Liver (tissue), 9 donors: ENCODE measurements around the gene XAB2. TPM values are rescaled to one million over a fixed set of nuclear protein-coding genes. Genes with fewer than 3 reads are reported as not detected.

Experiments
- DNase-seq: peaks from one replicate; pipeline ENCODE4 v3.0.0-alpha.2; 2017; ENCODE audit warnings: low spot score
- H3K27ac ChIP-seq, 2 donors: one replicate each; pipeline ENCODE4 v1.7.0; 2013; ENCODE audit warnings: inconsistent platforms in 2 of 2, low read length in 2 of 2, control low read depth in 1 of 2, low read depth in 1 of 2, mild to moderate bottlenecking in 1 of 2
- H3K27me3 ChIP-seq, 4 donors: one replicate each; pipeline versions ENCODE4 v1.6.1 to v1.7.0; 2013; ENCODE audit warnings: low read length in 3 of 4, inconsistent platforms in 1 of 4, mild to moderate bottlenecking in 1 of 4, moderate library complexity in 1 of 4; ENCODE audit not compliant: control insufficient read depth in 4 of 4, insufficient read depth in 4 of 4
- H3K36me3 ChIP-seq, 4 donors: one replicate each; pipeline versions ENCODE4 v1.6.1 to v1.7.0; 2013; ENCODE audit warnings: low read length in 3 of 4, mild to moderate bottlenecking in 3 of 4, low read depth in 1 of 4, moderate library complexity in 1 of 4; ENCODE audit not compliant: control insufficient read depth in 4 of 4, insufficient read depth in 3 of 4
- H3K4me1 ChIP-seq, 4 donors: one replicate each; pipeline versions ENCODE4 v1.6.1 to v1.7.0; 2013; ENCODE audit warnings: low read length in 3 of 4, mild to moderate bottlenecking in 3 of 4, moderate library complexity in 1 of 4; ENCODE audit not compliant: control insufficient read depth in 4 of 4, insufficient read depth in 4 of 4
- H3K4me3 ChIP-seq, 3 donors: one replicate each; pipeline versions ENCODE4 v1.6.1 to v1.7.0; 2013; ENCODE audit warnings: low read length in 3 of 3, control low read depth in 1 of 3, low read depth in 1 of 3, mild to moderate bottlenecking in 1 of 3
- H3K9ac ChIP-seq, 2 donors: one replicate each; pipeline ENCODE4 v1.7.0; 2013; ENCODE audit warnings: low read length in 2 of 2, mild to moderate bottlenecking in 2 of 2, moderate library complexity in 2 of 2, control low read depth in 1 of 2, low read depth in 1 of 2
- H3K9me3 ChIP-seq, 4 donors: one replicate each; pipeline versions ENCODE4 v1.6.1 to v1.7.0; 2013; ENCODE audit warnings: low read length in 3 of 4; ENCODE audit not compliant: control insufficient read depth in 4 of 4
- EGR1 ChIP-seq, 2 donors: IDR thresholded peaks; 2 replicates each; pipeline ENCODE4 v1.6.1; 2016 to 2018; ENCODE audit warnings: antibody characterized with exemption in 2 of 2, low read depth in 2 of 2
- FOXA1 ChIP-seq: IDR thresholded peaks from 2 replicates; pipeline ENCODE4 v1.6.1; 2016; ENCODE audit warnings: antibody characterized with exemption
- FOXA2 ChIP-seq: IDR thresholded peaks from 2 replicates; pipeline ENCODE4 v1.6.1; 2016; ENCODE audit warnings: antibody characterized with exemption
- GABPA ChIP-seq, 2 donors: IDR thresholded peaks in 1 of 2; conservative IDR thresholded peaks in 1 of 2; 2 replicates each; pipeline ENCODE4 v1.6.1; 2016; ENCODE audit warnings: antibody characterized with exemption in 2 of 2, mild to moderate bottlenecking in 1 of 2, moderate library complexity in 1 of 2
- HNF4A ChIP-seq, 2 donors: conservative IDR thresholded peaks; 2 replicates each; pipeline ENCODE4 v1.6.1; 2016; ENCODE audit warnings: antibody characterized with exemption in 2 of 2, mild to moderate bottlenecking in 2 of 2
- HNF4G ChIP-seq: IDR thresholded peaks from 2 replicates; pipeline ENCODE4 v1.6.1; 2016; ENCODE audit warnings: antibody characterized with exemption
- JUND ChIP-seq, 2 donors: IDR thresholded peaks; 2 replicates each; pipeline ENCODE4 v1.6.1; 2016; ENCODE audit warnings: antibody characterized with exemption in 2 of 2
- NR2F2 ChIP-seq: IDR thresholded peaks from 2 replicates; pipeline ENCODE4 v1.6.1; 2016; ENCODE audit warnings: antibody characterized with exemption
- RAD21 ChIP-seq, 2 donors: IDR thresholded peaks; 2 replicates each; pipeline ENCODE4 v1.6.1; 2016; ENCODE audit warnings: antibody characterized with exemption in 2 of 2, mild to moderate bottlenecking in 2 of 2
- RXRA ChIP-seq, 2 donors: IDR thresholded peaks; 2 replicates each; pipeline ENCODE4 v1.6.1; 2017 to 2018; ENCODE audit warnings: antibody characterized with exemption in 2 of 2, mild to moderate bottlenecking in 1 of 2
- SP1 ChIP-seq: IDR thresholded peaks from 2 replicates; pipeline ENCODE4 v1.6.1; 2018; ENCODE audit warnings: antibody characterized with exemption, mild to moderate bottlenecking
- TAF1 ChIP-seq: conservative IDR thresholded peaks from 2 replicates; pipeline ENCODE4 v1.6.1; 2016; ENCODE audit warnings: antibody characterized with exemption, mild to moderate bottlenecking
- YY1 ChIP-seq: IDR thresholded peaks from 2 replicates; pipeline ENCODE4 v1.6.1; 2016; ENCODE audit warnings: antibody characterized with exemption, mild to moderate bottlenecking
- WGBS: extraction: QIAGEN DNeasy Blood & Tissue Kit; methylation state at CpG from one replicate; pipeline ENCODE4 v1.1.7; 2013; 5-methylcytosine and 5-hydroxymethylcytosine counted together
- polyA plus RNA-seq, 2 donors: library from polyadenylated mRNA; stranded (reverse) in 1 of 2; unstranded in 1 of 2; fragments of 200-250 nt in 1 of 2; fragments of >200 nt in 1 of 2; fragmentation: Nextera tagmentation in 1 of 2; extraction: Ambion mirVana in 1 of 2; gene quantifications; one replicate each; pipeline versions ENCODE4 v1.2.1 to v1.2.3, GENCODE V29; 2013 to 2015
- total RNA-seq, 2 donors: library from RNA; depleted of rRNA; stranded (reverse); fragments of >200 nt; gene quantifications; one replicate each; pipeline ENCODE4 v1.2.3, GENCODE V29; 2014
- TF ChIP-seq, protein P1 (sequence below): IDR thresholded peaks from 2 replicates; pipeline ENCODE4 v1.6.1; 2016; ENCODE audit warnings: antibody characterized with exemption
- TF ChIP-seq, protein P2 (sequence below): IDR thresholded peaks from 2 replicates; pipeline ENCODE4 v1.6.1; 2016; ENCODE audit warnings: antibody characterized with exemption, mild to moderate bottlenecking
- TF ChIP-seq, protein P3 (sequence below): fragments of 150-350 bp; IDR thresholded peaks from 2 replicates; pipeline ENCODE4 v1.5.1; 2017; ENCODE audit warnings: improper control_type of control experiment, low read depth, low read length; ENCODE audit not compliant: missing input control
- TF ChIP-seq, protein P4 (sequence below): IDR thresholded peaks from 2 replicates; pipeline ENCODE4 v1.6.1; 2016; ENCODE audit warnings: antibody characterized with exemption
- TF ChIP-seq, protein P5 (sequence below): IDR thresholded peaks from 2 replicates; pipeline ENCODE4 v1.6.1; 2016; ENCODE audit warnings: antibody characterized with exemption
- donor health status: healthy.
- donor health status: healthy.
- donor health status: healthy.
- donor health status: healthy.
- donor health status: healthy.

XAB2 gene
- total and polyA plus RNA-seq, 4 donors, result 5.1 to 21.3 (median 15.3) TPM

DNA sequence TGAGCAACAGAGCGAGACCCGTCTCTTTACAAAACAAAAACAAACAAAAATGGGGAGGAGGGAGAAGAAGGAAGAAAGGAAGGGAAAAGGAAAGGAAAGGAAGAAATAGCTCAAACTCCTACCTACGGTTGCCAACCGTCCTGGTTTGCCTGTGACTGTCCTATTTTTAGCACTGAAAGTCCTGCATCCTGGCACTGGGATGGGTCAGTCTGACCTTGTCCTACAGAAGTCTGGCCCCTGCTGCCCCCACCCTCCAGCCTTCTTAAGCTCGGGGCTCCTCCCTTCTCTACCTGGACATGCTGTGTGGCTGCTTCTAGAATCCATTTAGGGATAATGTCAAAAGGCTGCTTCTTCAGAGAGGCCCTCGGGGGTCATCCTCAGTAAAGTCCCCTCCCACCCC is 6.3 kb upstream of the XAB2 start:
- 62% methylated on average over 6 of the region's 6 CpGs for WGBS
- peaks cover 0 to 6% (median 0%) of the 10 kb centered on the region in 4 donors for H3K36me3 ChIP-seq
- no peaks in the 10 kb centered on the region for H3K9me3 ChIP-seq
- DNase-seq, result no peak
- no peaks in the 10 kb centered on the region for H3K27me3 ChIP-seq
- no peak overlapping the region for H3K4me3 ChIP-seq
- H3K9ac ChIP-seq, result peak overlapping the region in 1 of 2 donors; percentile 25
- peaks cover 3 to 29% (median 19%) of the 10 kb centered on the region in 4 donors for H3K4me1 ChIP-seq
- TF ChIP-seq, protein P1, sequence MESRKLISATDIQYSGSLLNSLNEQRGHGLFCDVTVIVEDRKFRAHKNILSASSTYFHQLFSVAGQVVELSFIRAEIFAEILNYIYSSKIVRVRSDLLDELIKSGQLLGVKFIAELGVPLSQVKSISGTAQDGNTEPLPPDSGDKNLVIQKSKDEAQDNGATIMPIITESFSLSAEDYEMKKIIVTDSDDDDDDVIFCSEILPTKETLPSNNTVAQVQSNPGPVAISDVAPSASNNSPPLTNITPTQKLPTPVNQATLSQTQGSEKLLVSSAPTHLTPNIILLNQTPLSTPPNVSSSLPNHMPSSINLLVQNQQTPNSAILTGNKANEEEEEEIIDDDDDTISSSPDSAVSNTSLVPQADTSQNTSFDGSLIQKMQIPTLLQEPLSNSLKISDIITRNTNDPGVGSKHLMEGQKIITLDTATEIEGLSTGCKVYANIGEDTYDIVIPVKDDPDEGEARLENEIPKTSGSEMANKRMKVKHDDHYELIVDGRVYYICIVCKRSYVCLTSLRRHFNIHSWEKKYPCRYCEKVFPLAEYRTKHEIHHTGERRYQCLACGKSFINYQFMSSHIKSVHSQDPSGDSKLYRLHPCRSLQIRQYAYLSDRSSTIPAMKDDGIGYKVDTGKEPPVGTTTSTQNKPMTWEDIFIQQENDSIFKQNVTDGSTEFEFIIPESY, result no peak
- TF ChIP-seq RAD21 (IDR thresholded peaks at IDR 0.05) (no peak), FOXA2 (no peak), YY1 (no peak), GABPA (IDR thresholded peaks at IDR 0.05 in 1 of 2, conservative IDR thresholded peaks at IDR 0.05 in 1 of 2) (no peak), TAF1 (no peak), RXRA (IDR thresholded peaks at IDR 0.05) (no peak), NR2F2 (no peak), SP1 (no peak), HNF4A (conservative IDR thresholded peaks at IDR 0.05) (no peak), HNF4G (no peak), JUND (IDR thresholded peaks at IDR 0.05) (no peak), FOXA1 (no peak), EGR1 (IDR thresholded peaks at IDR 0.05; ENCODE audit: low read depth in 2 of 2) (no peak)
- TF ChIP-seq, protein P2, sequence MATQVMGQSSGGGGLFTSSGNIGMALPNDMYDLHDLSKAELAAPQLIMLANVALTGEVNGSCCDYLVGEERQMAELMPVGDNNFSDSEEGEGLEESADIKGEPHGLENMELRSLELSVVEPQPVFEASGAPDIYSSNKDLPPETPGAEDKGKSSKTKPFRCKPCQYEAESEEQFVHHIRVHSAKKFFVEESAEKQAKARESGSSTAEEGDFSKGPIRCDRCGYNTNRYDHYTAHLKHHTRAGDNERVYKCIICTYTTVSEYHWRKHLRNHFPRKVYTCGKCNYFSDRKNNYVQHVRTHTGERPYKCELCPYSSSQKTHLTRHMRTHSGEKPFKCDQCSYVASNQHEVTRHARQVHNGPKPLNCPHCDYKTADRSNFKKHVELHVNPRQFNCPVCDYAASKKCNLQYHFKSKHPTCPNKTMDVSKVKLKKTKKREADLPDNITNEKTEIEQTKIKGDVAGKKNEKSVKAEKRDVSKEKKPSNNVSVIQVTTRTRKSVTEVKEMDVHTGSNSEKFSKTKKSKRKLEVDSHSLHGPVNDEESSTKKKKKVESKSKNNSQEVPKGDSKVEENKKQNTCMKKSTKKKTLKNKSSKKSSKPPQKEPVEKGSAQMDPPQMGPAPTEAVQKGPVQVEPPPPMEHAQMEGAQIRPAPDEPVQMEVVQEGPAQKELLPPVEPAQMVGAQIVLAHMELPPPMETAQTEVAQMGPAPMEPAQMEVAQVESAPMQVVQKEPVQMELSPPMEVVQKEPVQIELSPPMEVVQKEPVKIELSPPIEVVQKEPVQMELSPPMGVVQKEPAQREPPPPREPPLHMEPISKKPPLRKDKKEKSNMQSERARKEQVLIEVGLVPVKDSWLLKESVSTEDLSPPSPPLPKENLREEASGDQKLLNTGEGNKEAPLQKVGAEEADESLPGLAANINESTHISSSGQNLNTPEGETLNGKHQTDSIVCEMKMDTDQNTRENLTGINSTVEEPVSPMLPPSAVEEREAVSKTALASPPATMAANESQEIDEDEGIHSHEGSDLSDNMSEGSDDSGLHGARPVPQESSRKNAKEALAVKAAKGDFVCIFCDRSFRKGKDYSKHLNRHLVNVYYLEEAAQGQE, result no peak
- TF ChIP-seq, protein P3, sequence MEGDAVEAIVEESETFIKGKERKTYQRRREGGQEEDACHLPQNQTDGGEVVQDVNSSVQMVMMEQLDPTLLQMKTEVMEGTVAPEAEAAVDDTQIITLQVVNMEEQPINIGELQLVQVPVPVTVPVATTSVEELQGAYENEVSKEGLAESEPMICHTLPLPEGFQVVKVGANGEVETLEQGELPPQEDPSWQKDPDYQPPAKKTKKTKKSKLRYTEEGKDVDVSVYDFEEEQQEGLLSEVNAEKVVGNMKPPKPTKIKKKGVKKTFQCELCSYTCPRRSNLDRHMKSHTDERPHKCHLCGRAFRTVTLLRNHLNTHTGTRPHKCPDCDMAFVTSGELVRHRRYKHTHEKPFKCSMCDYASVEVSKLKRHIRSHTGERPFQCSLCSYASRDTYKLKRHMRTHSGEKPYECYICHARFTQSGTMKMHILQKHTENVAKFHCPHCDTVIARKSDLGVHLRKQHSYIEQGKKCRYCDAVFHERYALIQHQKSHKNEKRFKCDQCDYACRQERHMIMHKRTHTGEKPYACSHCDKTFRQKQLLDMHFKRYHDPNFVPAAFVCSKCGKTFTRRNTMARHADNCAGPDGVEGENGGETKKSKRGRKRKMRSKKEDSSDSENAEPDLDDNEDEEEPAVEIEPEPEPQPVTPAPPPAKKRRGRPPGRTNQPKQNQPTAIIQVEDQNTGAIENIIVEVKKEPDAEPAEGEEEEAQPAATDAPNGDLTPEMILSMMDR, result no peak
- TF ChIP-seq, protein P4, sequence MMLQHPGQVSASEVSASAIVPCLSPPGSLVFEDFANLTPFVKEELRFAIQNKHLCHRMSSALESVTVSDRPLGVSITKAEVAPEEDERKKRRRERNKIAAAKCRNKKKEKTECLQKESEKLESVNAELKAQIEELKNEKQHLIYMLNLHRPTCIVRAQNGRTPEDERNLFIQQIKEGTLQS, result no peak
- TF ChIP-seq, protein P5, sequence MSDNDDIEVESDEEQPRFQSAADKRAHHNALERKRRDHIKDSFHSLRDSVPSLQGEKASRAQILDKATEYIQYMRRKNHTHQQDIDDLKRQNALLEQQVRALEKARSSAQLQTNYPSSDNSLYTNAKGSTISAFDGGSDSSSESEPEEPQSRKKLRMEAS, result no peak
- no peak overlapping the region for H3K27ac ChIP-seq
